IPS-18a (cell line): ENCODE data around the gene RGS14.
A peak's percentile ranks its signal among the peaks of the same experiment; 100 is the strongest.
"Not testable (repeated sequence)": the region's sequence is repeated elsewhere in the genome, so short reads cannot be mapped to it uniquely, and the experiment has no call there.

Experiments
- H3K27ac ChIP-seq: one replicate; pipeline ENCODE4 v1.5.1; 2013; ENCODE audit warnings: low read length
- H3K27me3 ChIP-seq: one replicate; pipeline ENCODE4 v1.6.1; 2013; ENCODE audit warnings: mild to moderate bottlenecking, low read length; ENCODE audit not compliant: control insufficient read depth, insufficient read depth
- H3K36me3 ChIP-seq: one replicate; pipeline ENCODE4 v1.6.1; 2013; ENCODE audit warnings: low read depth, low read length; ENCODE audit not compliant: control insufficient read depth
- H3K4me1 ChIP-seq: one replicate; pipeline ENCODE4 v1.6.1; 2013; ENCODE audit warnings: low read depth, low read length; ENCODE audit not compliant: control insufficient read depth
- H3K4me3 ChIP-seq: one replicate; pipeline ENCODE4 v1.5.1; 2013; ENCODE audit warnings: low read length
- H3K9ac ChIP-seq: one replicate; pipeline ENCODE4 v1.6.1; 2013; ENCODE audit warnings: mild to moderate bottlenecking, low read length, moderate library complexity
- H3K9me3 ChIP-seq: one replicate; pipeline ENCODE4 v1.6.1; 2013; ENCODE audit warnings: low read depth, low read length; ENCODE audit not compliant: control insufficient read depth

RGS14 gene

GRCh38 chr5:177369645-177370440, 12.1 kb downstream of the RGS14 start:
- Histone ChIP-seq H3K9me3 (no peaks in the 10 kb centered on the region), H3K27ac (no peak overlapping the region), H3K36me3 (no peaks in the 10 kb centered on the region), H3K27me3 (peaks cover 15% of the 10 kb centered on the region), H3K4me3 (no peak overlapping the region), H3K9ac (no peak overlapping the region), H3K4me1 (peaks cover 28% of the 10 kb centered on the region)

GRCh38 chr5:177370488-177371119, 12.9 kb downstream of the RGS14 start:
- peaks cover 15% of the 10 kb centered on the region for H3K27me3 ChIP-seq
- H3K27ac ChIP-seq, result no peak overlapping the region
- H3K4me1 ChIP-seq, result peaks cover 26% of the 10 kb centered on the region
- H3K36me3 ChIP-seq, result no peaks in the 10 kb centered on the region
- H3K9ac ChIP-seq, result no peak overlapping the region
- no peak overlapping the region for H3K4me3 ChIP-seq
- no peaks in the 10 kb centered on the region for H3K9me3 ChIP-seq

GRCh38 chr5:177371120-177372033, 13.7 kb downstream of the RGS14 start:
- H3K4me1 ChIP-seq, result peaks cover 18% of the 10 kb centered on the region
- H3K9me3 ChIP-seq, result no peaks in the 10 kb centered on the region
- no peaks in the 10 kb centered on the region for H3K36me3 ChIP-seq
- no peak overlapping the region for H3K27ac ChIP-seq
- peak overlapping the region; percentile 47 for H3K4me3 ChIP-seq
- no peak overlapping the region for H3K9ac ChIP-seq
- peaks cover 15% of the 10 kb centered on the region for H3K27me3 ChIP-seq

GRCh38 chr5:177372034-177372896, 14.5 kb downstream of the RGS14 start:
- no peak overlapping the region for H3K9ac ChIP-seq
- H3K27ac ChIP-seq, result no peak overlapping the region

GRCh38 chr5:177372910-177373309, 15.2 kb downstream of the RGS14 start:
- Histone ChIP-seq H3K4me1 (peaks cover 20% of the 10 kb centered on the region), H3K4me3 (no peak overlapping the region), H3K9me3 (no peaks in the 10 kb centered on the region), H3K27ac (no peak overlapping the region), H3K27me3 (peaks cover 8% of the 10 kb centered on the region), H3K36me3 (no peaks in the 10 kb centered on the region), H3K9ac (no peak overlapping the region)

More at GRCh38 chr5:177372034-177372896, 14.5 kb downstream of the RGS14 start:
- Histone ChIP-seq H3K4me3 (no peak overlapping the region), H3K9me3 (no peaks in the 10 kb centered on the region), H3K4me1 (peaks cover 17% of the 10 kb centered on the region), H3K36me3 (no peaks in the 10 kb centered on the region), H3K27me3 (peaks cover 15% of the 10 kb centered on the region)

- H3K27ac ChIP-seq, result no peak overlapping the region
- no peak overlapping the region for H3K4me3 ChIP-seq
- peaks cover 20% of the 10 kb centered on the region for H3K4me1 ChIP-seq
- H3K9ac ChIP-seq, result no peak overlapping the region
- no peaks in the 10 kb centered on the region for H3K9me3 ChIP-seq
- no peaks in the 10 kb centered on the region for H3K27me3 ChIP-seq
- H3K36me3 ChIP-seq, result no peaks in the 10 kb centered on the region
Measured at GRCh38 chr5:177373806-177374205, 16.1 kb downstream of the RGS14 start.

- Histone ChIP-seq H3K36me3 (no peaks in the 10 kb centered on the region), H3K4me3 (no peak overlapping the region), H3K27me3 (no peaks in the 10 kb centered on the region), H3K9me3 (no peaks in the 10 kb centered on the region), H3K9ac (no peak overlapping the region), H3K27ac (no peak overlapping the region), H3K4me1 (peaks cover 20% of the 10 kb centered on the region)
Measured at GRCh38 chr5:177374211-177374610, 16.5 kb downstream of the RGS14 start.

- peaks cover 15% of the 10 kb centered on the region for H3K4me1 ChIP-seq
- not testable (repeated sequence) for H3K27me3 ChIP-seq, H3K4me3 ChIP-seq, H3K9ac ChIP-seq, H3K27ac ChIP-seq, H3K36me3 ChIP-seq, H3K9me3 ChIP-seq
Measured at GRCh38 chr5:177375516-177375915, 17.8 kb downstream of the RGS14 start.

- Histone ChIP-seq H3K27me3 (no peaks in the 10 kb centered on the region), H3K36me3 (no peaks in the 10 kb centered on the region), H3K4me1 (peaks cover 15% of the 10 kb centered on the region), H3K9me3 (no peaks in the 10 kb centered on the region), H3K4me3 (no peak overlapping the region), H3K27ac (no peak overlapping the region), H3K9ac (no peak overlapping the region)
Measured at GRCh38 chr5:177376107-177376506, 18.4 kb downstream of the RGS14 start.

- no peaks in the 10 kb centered on the region for H3K36me3 ChIP-seq
- no peak overlapping the region for H3K27ac ChIP-seq
- H3K4me3 ChIP-seq, result no peak overlapping the region
- no peaks in the 10 kb centered on the region for H3K27me3 ChIP-seq
- H3K9me3 ChIP-seq, result no peaks in the 10 kb centered on the region
- no peak overlapping the region for H3K9ac ChIP-seq
- H3K4me1 ChIP-seq, result peaks cover 12% of the 10 kb centered on the region
Measured at GRCh38 chr5:177377851-177378776, 20.4 kb downstream of the RGS14 start.
